Vagina (tissue), 2 donors: ENCODE results near the gene DYNC1I1. TPM values are rescaled to one million over a fixed set of nuclear protein-coding genes. Genes with fewer than 3 reads are reported as not detected.

ENCODE experiments used
- DNase-seq, 2 donors: peaks; one replicate each; pipeline ENCODE4 v3.0.0-alpha.2; 2017; ENCODE audit errors: extremely low spot score in 2 of 2
- H3K27ac ChIP-seq: fragments of 200-600 bp; sonication (generic); one replicate; pipeline ENCODE4 v1.5.1; 2019
- H3K27me3 ChIP-seq: fragments of 200-600 bp; sonication (generic); one replicate; pipeline ENCODE4 v1.5.1; 2019
- H3K36me3 ChIP-seq, 2 donors: fragments of 200-600 bp; sonication (generic); one replicate each; pipeline ENCODE4 v1.5.1; 2017 to 2019
- H3K4me1 ChIP-seq: fragments of 200-600 bp; sonication (generic); one replicate; pipeline ENCODE4 v1.5.1; 2019
- H3K4me3 ChIP-seq, 2 donors: fragments of 200-600 bp; sonication (generic); 1 replicate in 1 of 2; 2 replicates in 1 of 2; pipeline ENCODE4 v1.5.1; 2016 to 2019
- H3K9me3 ChIP-seq: fragments of 200-600 bp; sonication (generic); one replicate; pipeline ENCODE4 v1.5.1; 2019
- CTCF ChIP-seq, 3 experiments: fragments of 450-650 bp in 2 of 3; fragments of 200-600 bp in 1 of 3; sonication (generic) in 1 of 3; IDR thresholded peaks; one replicate each; pipeline ENCODE4 v1.5.1; 2017 to 2019; ENCODE audit warnings: antibody characterized with exemption in 3 of 3, mild to moderate bottlenecking in 2 of 3, moderate library complexity in 2 of 3
- POLR2A ChIP-seq, 2 donors: fragments of 450-650 bp; IDR thresholded peaks; one replicate each; pipeline ENCODE4 v1.6.1; 2017; ENCODE audit warnings: antibody characterized with exemption in 2 of 2, mild to moderate bottlenecking in 2 of 2, moderate library complexity in 2 of 2
- POLR2AphosphoS5 ChIP-seq, 2 donors: sonication (generic); formaldehyde crosslinking; IDR thresholded peaks; one replicate each; pipeline ENCODE4 v1.9.0; 2017; ENCODE audit warnings: antibody characterized with exemption in 2 of 2, mild to moderate bottlenecking in 2 of 2, low read depth in 1 of 2; ENCODE audit not compliant: insufficient read depth in 1 of 2
- intact Hi-C: fragments of 100-400 bp; cut with DNase I; formaldehyde crosslinking; loops from one replicate; pipeline ENCODE4 v1.15.1; 2023
- total RNA-seq: library from RNA; depleted of rRNA; stranded (reverse); fragments of >200 nt; gene quantifications from one replicate; pipeline ENCODE4 v1.2.3, GENCODE V29; 2016

DYNC1I1 gene
- total RNA-seq, 1 donor from 2014 or later, result 12.0 TPM

- Histone ChIP-seq H3K9me3 (no peaks in the 10 kb centered on the region), H3K36me3 (no peaks in the 10 kb centered on the region), H3K4me1 (no peaks in the 10 kb centered on the region), H3K4me3 (no peak overlapping the region), H3K27me3 (no peaks in the 10 kb centered on the region), H3K27ac (no peak overlapping the region)
- intact Hi-C loops, result no loop called here
- no peak for DNase-seq
- no peak for TF ChIP-seq CTCF (IDR thresholded peaks at IDR 0.05)
- TF ChIP-seq POLR2A (IDR thresholded peaks at IDR 0.05), result no peak
- TF ChIP-seq POLR2AphosphoS5 (IDR thresholded peaks at IDR 0.05; ENCODE audit: insufficient read depth in 1 of 2, low read depth in 1 of 2), result no peak
Measured at GRCh38 chr7:95788884-95789283, 16.5 kb downstream of the DYNC1I1 start.

- no peak overlapping the region for H3K4me3 ChIP-seq
- DNase-seq, result no peak
- H3K4me1 ChIP-seq, result no peaks in the 10 kb centered on the region
- no peaks in the 10 kb centered on the region for H3K27me3 ChIP-seq
- intact Hi-C loops, result no loop called here
- TF ChIP-seq POLR2A (IDR thresholded peaks at IDR 0.05), result no peak
- no peak for TF ChIP-seq CTCF (IDR thresholded peaks at IDR 0.05)
- TF ChIP-seq POLR2AphosphoS5 (IDR thresholded peaks at IDR 0.05; ENCODE audit: insufficient read depth in 1 of 2, low read depth in 1 of 2), result no peak
- H3K36me3 ChIP-seq, result no peaks in the 10 kb centered on the region
- H3K9me3 ChIP-seq, result no peaks in the 10 kb centered on the region
- H3K27ac ChIP-seq, result no peak overlapping the region
Measured at GRCh38 chr7:95793658-95794057, 21.3 kb downstream of the DYNC1I1 start.

GRCh38 chr7:95794917-95795515 lies 22.7 kb downstream of the DYNC1I1 start:
- TF ChIP-seq POLR2AphosphoS5 (IDR thresholded peaks at IDR 0.05; ENCODE audit: insufficient read depth in 1 of 2, low read depth in 1 of 2) (no peak), CTCF (IDR thresholded peaks at IDR 0.05) (no peak), POLR2A (IDR thresholded peaks at IDR 0.05) (no peak)
- no peaks in the 10 kb centered on the region for H3K9me3 ChIP-seq
- no peak overlapping the region for H3K27ac ChIP-seq
- H3K27me3 ChIP-seq, result no peaks in the 10 kb centered on the region
- intact Hi-C loops, result no loop called here
- H3K36me3 ChIP-seq, result no peaks in the 10 kb centered on the region
- H3K4me3 ChIP-seq, result no peak overlapping the region
- H3K4me1 ChIP-seq, result no peaks in the 10 kb centered on the region
- no peak for DNase-seq

- H3K4me1 ChIP-seq, result no peaks in the 10 kb centered on the region
- H3K36me3 ChIP-seq, result no peaks in the 10 kb centered on the region
- intact Hi-C loops, result no loop called here
- H3K9me3 ChIP-seq, result no peaks in the 10 kb centered on the region
- no peak overlapping the region for H3K27ac ChIP-seq
- H3K27me3 ChIP-seq, result no peaks in the 10 kb centered on the region
- no peak for DNase-seq
- H3K4me3 ChIP-seq, result no peak overlapping the region
- no peak for TF ChIP-seq CTCF (IDR thresholded peaks at IDR 0.05)
- no peak for TF ChIP-seq POLR2A (IDR thresholded peaks at IDR 0.05)
- no peak for TF ChIP-seq POLR2AphosphoS5 (IDR thresholded peaks at IDR 0.05; ENCODE audit: insufficient read depth in 1 of 2, low read depth in 1 of 2)
Measured at GRCh38 chr7:95796617-95797016, 24.3 kb downstream of the DYNC1I1 start.

- H3K9me3 ChIP-seq, result no peaks in the 10 kb centered on the region
- H3K27me3 ChIP-seq, result no peaks in the 10 kb centered on the region
- H3K4me1 ChIP-seq, result no peaks in the 10 kb centered on the region
- H3K27ac ChIP-seq, result no peak overlapping the region
- H3K36me3 ChIP-seq, result no peaks in the 10 kb centered on the region
- intact Hi-C loops, result no loop called here
- H3K4me3 ChIP-seq, result no peak overlapping the region
- DNase-seq, result no peak
- no peak for TF ChIP-seq CTCF (IDR thresholded peaks at IDR 0.05)
- no peak for TF ChIP-seq POLR2AphosphoS5 (IDR thresholded peaks at IDR 0.05; ENCODE audit: insufficient read depth in 1 of 2, low read depth in 1 of 2)
- TF ChIP-seq POLR2A (IDR thresholded peaks at IDR 0.05), result no peak
Measured at GRCh38 chr7:95798401-95798930, 26.1 kb downstream of the DYNC1I1 start.
